HepG2 (cell line): Measurements from ENCODE around the gene MLC1. TPM values are rescaled to one million over a fixed set of nuclear protein-coding genes. Genes with fewer than 3 reads are reported as not detected.

Experiments used
- ARNTL ChIP-seq: sonication (generic); formaldehyde crosslinking; IDR thresholded peaks from 2 replicates; pipeline ENCODE4 v1.4.0; 2020; ENCODE audit warnings: mild to moderate bottlenecking, missing genetic modification reagents
- BRD4 ChIP-seq: sonication (generic); formaldehyde crosslinking; IDR thresholded peaks from 2 replicates; pipeline ENCODE4 v1.4.0; 2020; ENCODE audit warnings: missing genetic modification reagents
- HNF4A ChIP-seq: sonication (generic); formaldehyde crosslinking; IDR thresholded peaks from 2 replicates; pipeline ENCODE4 v1.4.0; 2020; ENCODE audit warnings: missing genetic modification reagents
- HOXA3 ChIP-seq: sonication (generic); formaldehyde crosslinking; IDR thresholded peaks from 2 replicates; pipeline ENCODE4 v1.5.0; 2020; ENCODE audit warnings: missing genetic modification reagents
- KDM5B ChIP-seq: sonication (generic); formaldehyde crosslinking; IDR thresholded peaks from 2 replicates; pipeline ENCODE4 v1.4.0; 2020; ENCODE audit warnings: missing genetic modification reagents, mild to moderate bottlenecking, borderline replicate concordance
- MLX ChIP-seq: IDR thresholded peaks from 2 replicates; pipeline ENCODE4 v1.6.1; 2016
- MTERF4 ChIP-seq: sonication (generic); formaldehyde crosslinking; IDR thresholded peaks from 2 replicates; pipeline ENCODE4 v1.8.0; 2023; ENCODE audit warnings: mild to moderate bottlenecking, missing genetic modification reagents
- NFKBIZ ChIP-seq: IDR thresholded peaks from 2 replicates; pipeline ENCODE4 v1.6.1; 2018; ENCODE audit warnings: missing genetic modification reagents, missing compliant biosample characterization
- NR2C2 ChIP-seq: sonication (generic); formaldehyde crosslinking; IDR thresholded peaks from 2 replicates; pipeline ENCODE4 v1.4.0; 2020; ENCODE audit warnings: missing genetic modification reagents, mild to moderate bottlenecking, moderate library complexity, borderline replicate concordance
- RARA ChIP-seq: IDR thresholded peaks from 2 replicates; pipeline ENCODE4 v1.6.1; 2016; ENCODE audit warnings: missing genetic modification reagents, missing compliant biosample characterization
- SAP130 ChIP-seq: IDR thresholded peaks from 2 replicates; pipeline ENCODE4 v1.6.1; 2016; ENCODE audit warnings: low read depth
- SPEN ChIP-seq: sonication (generic); formaldehyde crosslinking; IDR thresholded peaks from 2 replicates; pipeline ENCODE4 v1.5.1; 2020; ENCODE audit warnings: low read depth, mild to moderate bottlenecking, missing genetic modification reagents
- SSRP1 ChIP-seq: IDR thresholded peaks from 2 replicates; pipeline ENCODE4 v1.6.1; 2016; ENCODE audit warnings: control low read depth
- ZBTB34 ChIP-seq: sonication (generic); formaldehyde crosslinking; IDR thresholded peaks from 2 replicates; pipeline ENCODE4 v1.8.0; 2022; ENCODE audit warnings: mild to moderate bottlenecking, missing genetic modification reagents
- ZNF143 ChIP-seq: sonication (generic); formaldehyde crosslinking; IDR thresholded peaks from 2 replicates; pipeline ENCODE4 v1.4.0; 2020; ENCODE audit warnings: missing genetic modification reagents
- ZNF329 ChIP-seq: sonication (generic); formaldehyde crosslinking; IDR thresholded peaks from 2 replicates; pipeline ENCODE4 v1.9.0; 2021; ENCODE audit warnings: low read depth, mild to moderate bottlenecking, missing genetic modification reagents
- ZNF407 ChIP-seq: sonication (generic); formaldehyde crosslinking; IDR thresholded peaks from one replicate; pipeline ENCODE4 v1.5.1; 2020; ENCODE audit warnings: mild to moderate bottlenecking, missing genetic modification reagents; ENCODE audit errors: not compliant biosample characterization
- ZNF569 ChIP-seq: sonication (generic); formaldehyde crosslinking; IDR thresholded peaks from 2 replicates; pipeline ENCODE4 v1.5.0; 2020; ENCODE audit warnings: mild to moderate bottlenecking, missing genetic modification reagents, moderate library complexity, borderline replicate concordance
- polyA plus RNA-seq, 8 experiments: library from polyadenylated mRNA; depleted of rRNA in 3 of 8; stranded (reverse) in 7 of 8; unstranded in 1 of 8; fragments of >200 nt; fragmentation: Illumina TruSeq in 4 of 8; extraction: Trizol in 4 of 8; gene quantifications; 2 replicates each; pipeline versions ENCODE4 v1.2.1 to v1.2.3, GENCODE V29; 2011 to 2016; ENCODE audit warnings: low read depth in 4 of 8, missing spikeins in 1 of 8, mixed read lengths in 1 of 8; ENCODE audit not compliant: insufficient read depth in 1 of 8
- total RNA-seq, 5 experiments: library from RNA; depleted of rRNA; stranded (reverse); fragments of >200 nt; fragmentation: Illumina TruSeq; extraction: Trizol; gene quantifications; 2 replicates each; pipeline ENCODE4 v1.2.3, GENCODE V29; 2016; ENCODE audit warnings: low read depth in 1 of 5
- TF ChIP-seq, protein P1 (sequence below): sonication (generic); formaldehyde crosslinking; IDR thresholded peaks from 2 replicates; pipeline ENCODE4 v1.5.0; 2020; ENCODE audit warnings: missing genetic modification reagents

The MLC1 gene
- total and polyA plus RNA-seq, 2 of the 13 experiments (the other 11 are each of a cell fraction or from before 2014, with no cell fraction given) = not detected

DNA sequence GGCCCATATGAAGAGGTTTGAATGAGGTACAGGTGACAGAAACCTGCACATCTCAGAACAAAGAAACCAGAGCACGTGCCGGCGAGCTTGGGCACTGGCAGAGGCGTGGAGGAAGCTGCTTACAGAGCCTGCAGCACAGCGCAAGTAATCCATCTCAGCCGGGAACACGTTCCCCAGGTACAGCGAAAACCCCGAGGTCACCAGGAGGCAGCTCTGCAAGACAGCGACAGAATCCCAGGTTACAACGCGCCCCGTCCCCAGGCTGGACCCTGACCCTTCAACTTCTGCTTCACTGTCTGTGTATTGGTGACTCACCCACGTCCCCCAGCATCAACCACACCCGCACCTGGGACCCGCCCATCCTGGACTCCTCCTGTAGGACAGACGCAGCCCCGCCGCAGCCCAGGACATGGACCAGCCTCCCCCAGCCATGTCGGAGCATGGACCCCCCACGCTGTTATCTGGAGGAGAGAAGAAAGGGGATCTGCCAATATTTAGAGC lies 2.2 kb downstream of the MLC1 start (continued):
- TF ChIP-seq ZNF407 (CRISPR knock-in tag) = no peak
- TF ChIP-seq HOXA3 (CRISPR knock-in tag) = no peak
- TF ChIP-seq HNF4A (CRISPR knock-in tag) = peak; percentile 46; the same call in 1 of the 2 replicates
- TF ChIP-seq RARA (CRISPR knock-in tag) = peak; percentile 34; the same call in 1 of the 2 replicates
- no peak for TF ChIP-seq MLX (CRISPR knock-in tag)
- no peak for TF ChIP-seq MTERF4
- peak; percentile 49 for TF ChIP-seq NR2C2
- no peak for TF ChIP-seq BRD4 (CRISPR knock-in tag)
- TF ChIP-seq SSRP1 (CRISPR knock-in tag) = no peak
- no peak for TF ChIP-seq ZNF569 (CRISPR knock-in tag)
- TF ChIP-seq ZBTB34 = no peak
- TF ChIP-seq ARNTL (CRISPR knock-in tag) = no peak
- peak; percentile 39; the same call in 1 of the 2 replicates for TF ChIP-seq KDM5B (CRISPR knock-in tag)
- TF ChIP-seq ZNF329 (CRISPR knock-in tag) = peak; percentile 53; the same call in 1 of the 2 replicates
- TF ChIP-seq, protein P1, sequence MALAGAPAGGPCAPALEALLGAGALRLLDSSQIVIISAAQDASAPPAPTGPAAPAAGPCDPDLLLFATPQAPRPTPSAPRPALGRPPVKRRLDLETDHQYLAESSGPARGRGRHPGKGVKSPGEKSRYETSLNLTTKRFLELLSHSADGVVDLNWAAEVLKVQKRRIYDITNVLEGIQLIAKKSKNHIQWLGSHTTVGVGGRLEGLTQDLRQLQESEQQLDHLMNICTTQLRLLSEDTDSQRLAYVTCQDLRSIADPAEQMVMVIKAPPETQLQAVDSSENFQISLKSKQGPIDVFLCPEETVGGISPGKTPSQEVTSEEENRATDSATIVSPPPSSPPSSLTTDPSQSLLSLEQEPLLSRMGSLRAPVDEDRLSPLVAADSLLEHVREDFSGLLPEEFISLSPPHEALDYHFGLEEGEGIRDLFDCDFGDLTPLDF (CRISPR knock-in tag) = no peak
- no peak for TF ChIP-seq NFKBIZ
- peak; percentile 29; the same call in 1 of the 2 replicates for TF ChIP-seq SAP130 (CRISPR knock-in tag)
- 0 out of 2 replicates have a peak, but pooled peaks have one; percentile 36 for TF ChIP-seq ZNF143
- no peak for TF ChIP-seq SPEN (CRISPR knock-in tag)
